HG03108 (cell line): ENCODE data around the gene OSBP2.

Experiments used
- ATAC-seq: cut with Tn5 transposase; IDR thresholded peaks from one replicate; pipeline ENCODE4 v1.9.1; 2021; ENCODE audit warnings: moderate library complexity; ENCODE audit not compliant: unreplicated experiment

The OSBP2 gene

GRCh38 chr22:30876915-30877553 lies 182.4 kb downstream of the OSBP2 start:
- no peak for ATAC-seq

- ATAC-seq: no peak
These were observed 183.2 kb downstream of the OSBP2 start for GRCh38 chr22:30877662-30878515.

GRCh38 chr22:30878516-30879414 lies 184.1 kb downstream of the OSBP2 start:
- no peak for ATAC-seq

DNA sequence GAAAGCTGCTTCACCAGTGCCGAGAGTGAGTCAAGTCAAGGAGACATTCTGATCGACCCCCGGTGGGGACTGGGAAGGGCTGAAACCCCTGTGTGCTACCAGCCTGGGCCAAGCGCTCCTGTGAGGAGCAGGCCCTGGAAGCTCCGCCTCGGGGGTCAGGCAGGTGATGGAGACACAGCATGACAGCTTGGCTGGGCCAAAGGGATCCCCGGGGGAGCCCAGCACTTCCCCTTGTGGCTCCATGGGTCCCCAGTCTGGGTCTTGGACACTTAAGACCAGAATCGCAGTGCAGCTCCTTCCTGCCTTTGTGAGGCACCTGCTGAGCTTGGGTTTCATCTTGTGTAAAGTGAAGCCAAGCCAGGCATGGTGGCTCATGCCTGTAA lies 184.7 kb downstream of the OSBP2 start:
- ATAC-seq: no peak

DNA sequence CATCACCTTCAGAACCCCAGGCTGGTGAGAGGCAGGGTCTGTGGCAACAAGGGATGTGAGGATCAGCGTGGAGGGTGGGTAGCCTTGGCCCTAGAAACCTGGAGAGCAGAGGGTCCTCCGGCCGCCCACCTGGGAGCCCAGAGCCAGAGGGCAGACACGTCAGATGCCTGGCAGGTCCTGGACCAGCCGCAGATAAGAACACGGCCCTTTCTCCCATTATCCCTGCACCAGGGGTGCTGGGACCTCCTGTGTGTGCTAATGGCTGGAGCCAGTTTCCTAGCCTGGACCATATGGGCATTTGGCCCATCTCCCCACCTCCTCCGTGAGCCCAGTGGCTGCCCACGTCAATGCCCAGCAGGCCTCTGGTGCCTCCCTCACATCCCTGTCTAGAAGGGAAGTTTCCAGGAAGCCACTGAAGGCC lies 185.5 kb downstream of the OSBP2 start:
- ATAC-seq: no peak

DNA sequence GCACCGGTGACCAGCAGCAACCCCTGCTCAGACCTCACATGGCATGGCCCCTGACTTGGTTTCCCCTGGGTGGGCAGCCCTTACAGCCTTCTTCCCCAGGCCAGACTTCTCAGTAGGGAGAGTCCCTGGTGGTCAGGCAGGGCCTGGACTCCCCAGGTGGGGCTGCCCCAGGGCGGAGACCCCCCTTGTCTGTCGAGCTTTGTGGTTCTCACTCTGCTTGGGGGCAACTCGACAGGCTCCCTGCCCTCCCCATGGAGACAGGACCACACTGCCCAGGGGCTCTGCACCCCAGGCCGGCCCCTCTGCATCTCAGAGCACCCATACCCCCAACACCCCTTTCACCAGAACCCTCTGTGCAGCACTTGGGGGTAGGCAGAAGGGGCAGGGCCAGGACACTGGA lies 186.2 kb downstream of the OSBP2 start:
- no peak for ATAC-seq

- ATAC-seq: no peak
These were observed 186.9 kb downstream of the OSBP2 start for GRCh38 chr22:30881361-30882183.

- ATAC-seq: no peak
These were observed 187.6 kb downstream of the OSBP2 start for GRCh38 chr22:30882184-30882717.

GRCh38 chr22:30882974-30883533 lies 188.4 kb downstream of the OSBP2 start:
- ATAC-seq: no peak

GRCh38 chr22:30883586-30884145 lies 189.0 kb downstream of the OSBP2 start:
- ATAC-seq: no peak

GRCh38 chr22:30884211-30885000 lies 189.7 kb downstream of the OSBP2 start:
- no peak for ATAC-seq

GRCh38 chr22:30885001-30885366 lies 190.3 kb downstream of the OSBP2 start:
- no peak for ATAC-seq

DNA sequence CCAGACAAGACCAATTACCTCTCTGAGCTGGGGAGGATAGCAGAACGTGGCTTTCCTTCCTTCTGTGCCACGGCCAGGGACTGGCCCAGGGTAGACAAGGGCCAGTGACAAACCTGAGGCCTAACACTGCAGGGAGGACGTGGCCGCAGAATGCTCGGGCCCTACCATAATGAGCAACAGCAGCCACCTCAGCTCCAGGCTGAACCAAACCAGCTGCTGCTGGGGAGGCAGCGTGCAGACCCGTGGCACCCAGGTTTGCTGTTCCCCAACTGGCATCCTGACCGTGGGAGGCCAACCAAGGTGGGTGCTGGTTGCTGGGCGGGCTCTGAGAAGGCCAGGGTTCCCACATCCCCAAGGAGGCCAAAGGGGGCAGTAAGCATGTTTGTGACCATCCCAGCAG lies 190.9 kb downstream of the OSBP2 start:
- ATAC-seq: no peak

DNA sequence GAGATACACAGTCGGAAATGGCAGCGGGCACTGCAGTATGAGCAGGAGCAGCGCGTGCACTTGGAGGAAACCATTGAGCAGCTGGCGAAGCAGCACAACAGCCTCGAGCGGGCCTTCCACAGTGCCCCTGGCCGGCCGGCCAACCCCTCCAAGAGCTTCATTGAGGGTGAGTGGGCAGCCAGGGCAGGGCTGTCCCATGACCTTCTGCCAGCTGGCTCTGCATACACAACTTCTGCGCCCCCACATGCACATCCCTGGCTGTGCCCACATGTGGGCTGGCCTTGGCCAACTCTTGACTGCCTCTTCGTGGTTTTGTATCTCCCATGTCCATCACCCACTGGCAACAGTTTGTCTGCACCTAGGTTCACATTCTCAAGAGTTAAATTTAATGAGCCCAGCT lies 192.8 kb downstream of the OSBP2 start:
- ATAC-seq: no peak

DNA sequence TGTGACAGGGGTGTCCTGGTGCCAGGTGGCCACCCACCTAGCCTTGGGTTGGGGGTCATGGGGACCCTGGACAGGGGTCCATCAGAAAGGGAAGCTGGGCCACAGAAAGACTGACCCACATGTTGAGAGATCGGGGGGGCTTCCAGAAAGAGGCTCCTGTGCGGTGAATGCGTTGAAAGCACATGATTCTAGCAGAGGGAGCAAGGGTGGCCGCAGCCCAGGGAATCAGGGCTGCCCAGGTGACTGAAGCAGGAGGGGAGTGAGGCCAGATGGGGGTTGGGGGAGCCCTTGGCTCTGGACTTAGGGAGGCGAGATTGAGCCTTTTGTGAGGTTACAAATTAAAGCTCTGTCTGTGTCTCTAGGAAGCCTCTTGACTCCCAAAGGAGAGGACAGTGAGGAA lies 193.2 kb downstream of the OSBP2 start:
- ATAC-seq: no peak

DNA sequence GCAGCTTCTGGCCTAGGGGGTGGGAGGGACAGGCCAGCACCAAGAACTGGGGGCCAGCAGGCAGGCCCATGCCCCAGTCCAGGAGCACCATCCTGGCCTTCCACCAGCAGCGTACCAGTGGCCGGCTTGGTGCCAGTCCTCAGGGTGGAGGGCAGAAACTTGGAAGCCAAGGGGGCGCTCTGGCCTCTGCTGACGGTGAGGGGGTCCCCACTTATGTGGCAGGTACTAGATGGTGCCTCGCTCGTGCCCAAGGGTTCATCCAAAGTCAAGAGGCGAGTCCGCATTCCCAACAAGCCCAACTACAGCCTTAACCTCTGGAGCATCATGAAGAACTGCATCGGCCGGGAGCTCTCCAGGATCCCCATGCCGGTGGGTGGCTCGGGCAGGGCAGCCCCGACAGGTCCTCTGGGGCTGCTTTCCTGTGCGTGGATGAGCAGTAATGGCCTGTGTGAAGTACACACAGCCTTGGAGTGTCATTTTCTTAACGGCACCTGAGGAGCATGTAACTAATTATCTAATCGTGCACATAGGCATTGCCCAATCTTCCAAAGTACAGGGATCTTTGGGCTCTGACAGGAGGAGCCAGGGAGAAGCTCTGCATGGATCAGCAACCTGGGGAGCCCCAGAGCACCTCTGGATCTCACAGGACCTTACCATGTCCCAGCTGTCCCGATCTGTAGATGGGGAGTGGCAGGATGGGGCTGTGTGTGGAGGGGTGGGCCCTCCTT lies 194.8 kb downstream of the OSBP2 start:
- ATAC-seq: no peak

DNA sequence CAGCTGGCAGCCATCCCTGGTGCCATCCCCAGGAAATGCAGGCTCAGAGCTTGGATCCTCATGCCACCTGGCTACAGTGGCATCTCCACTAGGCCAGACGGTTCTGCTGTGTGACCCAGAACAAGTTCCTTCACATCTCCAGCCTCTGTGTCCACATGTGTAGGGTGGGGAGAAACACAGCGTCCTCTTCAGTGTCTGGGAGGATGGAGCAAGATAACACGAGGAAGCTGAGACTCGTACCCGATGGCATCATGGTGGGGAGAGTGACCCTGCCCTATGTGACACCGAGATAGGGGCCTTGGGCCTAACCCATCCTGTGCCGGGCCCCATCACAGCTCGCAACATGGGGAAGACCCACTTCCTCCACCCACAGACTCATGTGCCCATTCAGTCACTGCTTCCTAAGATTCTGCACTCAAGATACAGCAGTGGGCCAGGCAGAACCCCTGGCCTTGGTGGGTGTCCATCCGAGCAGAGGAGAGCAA lies 195.4 kb downstream of the OSBP2 start:
- ATAC-seq: no peak
